SU-DHL-6 (cell line): ENCODE results near the gene NACC2.

Source experiments
- H2AFZ ChIP-seq: fragments of 200-600 bp; sonication (generic); 2 replicates; pipeline ENCODE4 v1.6.1; 2014; ENCODE audit warnings: low read depth, mild to moderate bottlenecking, moderate library complexity, mixed read lengths, antibody characterized with exemption, low read length; ENCODE audit not compliant: severe bottlenecking
- H3F3A ChIP-seq: fragments of 200-600 bp; shearing (Covaris generic); 2 replicates; pipeline ENCODE4 v1.6.0; 2016; ENCODE audit warnings: antibody characterized with exemption, mild to moderate bottlenecking; ENCODE audit not compliant: insufficient read depth
- H3K27ac ChIP-seq: fragments of 200-600 bp; sonication (generic); 2 replicates; pipeline ENCODE4 v1.5.1; 2016; ENCODE audit warnings: low read depth, mild to moderate bottlenecking, low read length, moderate library complexity, mixed read lengths
- H3K27me3 ChIP-seq: fragments of 200-600 bp; sonication (generic), shearing (Covaris generic); 2 replicates; pipeline ENCODE4 v1.6.0; 2014; ENCODE audit warnings: mild to moderate bottlenecking, low read length
- H3K36me3 ChIP-seq: fragments of 200-600 bp; sonication (generic); 2 replicates; pipeline ENCODE4 v1.6.1; 2014; ENCODE audit warnings: mild to moderate bottlenecking, low read length, mixed read lengths
- H3K4me2 ChIP-seq: fragments of 300-600, 200-600 bp; shearing (Covaris generic), sonication (generic); 2 replicates; pipeline ENCODE4 v1.6.0; 2014; ENCODE audit warnings: low read length, low read depth, mild to moderate bottlenecking; ENCODE audit not compliant: poor library complexity, severe bottlenecking
- H3K4me3 ChIP-seq: fragments of 200-600 bp; sonication (generic); 2 replicates; pipeline ENCODE4 v1.5.1; 2014; ENCODE audit warnings: antibody characterized with exemption, low read length, mild to moderate bottlenecking, mixed read lengths; ENCODE audit not compliant: insufficient read depth, poor library complexity, severe bottlenecking
- H3K79me2 ChIP-seq: fragments of 200-600 bp; sonication (generic); 2 replicates; pipeline ENCODE4 v1.6.1; 2014; ENCODE audit warnings: mild to moderate bottlenecking, low read length, moderate library complexity; ENCODE audit not compliant: insufficient read depth
- H3K9ac ChIP-seq: fragments of 200-600 bp; sonication (generic); 2 replicates; pipeline ENCODE4 v1.7.0; 2014; ENCODE audit warnings: mild to moderate bottlenecking, low read length
- H3K9me2 ChIP-seq: fragments of 200-600 bp; sonication (generic); replicated peaks from 2 replicates; pipeline ENCODE4 v1.6.1; 2014; ENCODE audit warnings: low read length; ENCODE audit not compliant: insufficient read depth
- H3K9me3 ChIP-seq: fragments of 200-600 bp; sonication (generic); 2 replicates; pipeline ENCODE4 v1.6.1; 2014; ENCODE audit warnings: low read length, mixed read lengths; ENCODE audit not compliant: insufficient read depth
- H4K20me1 ChIP-seq: fragments of 200-600 bp; sonication (generic); 2 replicates; pipeline ENCODE4 v1.6.1; 2014; ENCODE audit warnings: low read depth, mild to moderate bottlenecking, antibody characterized with exemption, low read length, moderate library complexity, mixed read lengths
- EZH2phosphoT487 ChIP-seq: fragments of 200-600 bp; sonication (generic), shearing (Covaris generic); conservative IDR thresholded peaks from 2 replicates; pipeline ENCODE4 v1.6.1; 2018; ENCODE audit warnings: mild to moderate bottlenecking, antibody characterized with exemption, low read length, moderate library complexity, mixed read lengths
- TF ChIP-seq, protein P1 (sequence below): fragments of 200-600 bp; sonication (generic); IDR thresholded peaks from one replicate; pipeline ENCODE4 v1.5.1; 2017; ENCODE audit warnings: antibody characterized with exemption, mild to moderate bottlenecking, low read length, moderate library complexity; ENCODE audit not compliant: insufficient read depth, poor library complexity, severe bottlenecking

NACC2 gene

DNA sequence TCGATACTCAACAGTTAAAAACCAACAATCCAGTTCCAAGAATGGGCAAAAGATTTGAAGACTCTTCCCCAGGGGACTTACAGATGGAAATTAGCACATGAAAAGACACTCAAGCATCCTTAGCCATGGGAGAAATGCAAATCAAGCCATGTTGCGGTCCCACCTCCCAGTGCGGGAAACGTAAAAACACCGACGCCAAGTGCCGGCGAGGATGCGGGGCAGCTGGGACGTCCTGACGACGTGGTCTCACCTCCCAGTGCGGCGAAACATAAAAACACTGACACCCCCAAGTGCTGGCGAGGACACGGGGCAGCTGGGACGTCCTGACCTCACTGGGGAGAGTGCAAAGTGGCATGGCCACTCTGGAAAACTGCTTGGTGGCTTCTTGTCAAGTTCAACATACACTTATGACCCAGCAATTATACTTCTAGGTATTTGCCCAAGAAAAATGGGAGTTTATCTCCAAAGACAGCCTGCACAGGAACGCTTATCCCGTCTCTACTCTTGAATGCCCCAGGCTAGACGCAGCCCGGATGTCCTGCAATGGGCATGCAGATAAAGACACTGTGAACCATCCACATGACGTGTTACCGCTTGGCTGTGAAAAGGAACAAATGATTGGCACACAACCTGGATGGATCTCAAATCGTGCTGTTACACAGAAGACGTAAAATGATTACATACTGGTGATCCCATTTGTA, 73.8 kb downstream of the NACC2 start:
- Histone ChIP-seq H3K27ac (no peak overlapping the region), H3K9ac (no peak overlapping the region), H3K36me3 (no peaks in the 10 kb centered on the region), H3K27me3 (no peaks in the 10 kb centered on the region), H3K4me2 (no peak overlapping the region), H3K79me2 (no peaks in the 10 kb centered on the region), H4K20me1 (no peaks in the 10 kb centered on the region), H3F3A (no peaks in the 10 kb centered on the region), H3K9me2 (no peaks in the 10 kb centered on the region), H3K9me3 (no peaks in the 10 kb centered on the region), H2AFZ (no peak overlapping the region), H3K4me3 (no peak overlapping the region)
- TF ChIP-seq, protein P1, sequence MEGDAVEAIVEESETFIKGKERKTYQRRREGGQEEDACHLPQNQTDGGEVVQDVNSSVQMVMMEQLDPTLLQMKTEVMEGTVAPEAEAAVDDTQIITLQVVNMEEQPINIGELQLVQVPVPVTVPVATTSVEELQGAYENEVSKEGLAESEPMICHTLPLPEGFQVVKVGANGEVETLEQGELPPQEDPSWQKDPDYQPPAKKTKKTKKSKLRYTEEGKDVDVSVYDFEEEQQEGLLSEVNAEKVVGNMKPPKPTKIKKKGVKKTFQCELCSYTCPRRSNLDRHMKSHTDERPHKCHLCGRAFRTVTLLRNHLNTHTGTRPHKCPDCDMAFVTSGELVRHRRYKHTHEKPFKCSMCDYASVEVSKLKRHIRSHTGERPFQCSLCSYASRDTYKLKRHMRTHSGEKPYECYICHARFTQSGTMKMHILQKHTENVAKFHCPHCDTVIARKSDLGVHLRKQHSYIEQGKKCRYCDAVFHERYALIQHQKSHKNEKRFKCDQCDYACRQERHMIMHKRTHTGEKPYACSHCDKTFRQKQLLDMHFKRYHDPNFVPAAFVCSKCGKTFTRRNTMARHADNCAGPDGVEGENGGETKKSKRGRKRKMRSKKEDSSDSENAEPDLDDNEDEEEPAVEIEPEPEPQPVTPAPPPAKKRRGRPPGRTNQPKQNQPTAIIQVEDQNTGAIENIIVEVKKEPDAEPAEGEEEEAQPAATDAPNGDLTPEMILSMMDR, result no peak
- TF ChIP-seq EZH2phosphoT487, result no peak

DNA sequence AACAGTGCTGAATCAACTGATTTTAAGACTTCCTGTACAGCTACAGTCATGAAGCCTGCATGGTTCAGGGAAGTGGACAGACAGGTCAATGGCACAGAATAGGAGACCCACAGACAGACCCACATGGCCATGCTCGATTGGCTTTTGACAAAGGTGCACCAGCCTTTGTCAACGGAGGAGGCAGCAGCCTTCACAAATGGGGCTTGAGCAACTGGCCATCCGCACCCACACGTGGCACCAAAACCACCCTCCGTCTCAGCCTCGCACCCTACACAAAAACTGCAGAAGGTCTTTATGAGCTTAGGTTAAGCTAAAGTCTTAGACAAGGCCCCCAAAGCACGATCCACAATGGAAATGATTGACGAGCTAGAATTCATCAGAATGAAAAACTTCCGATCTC, 74.4 kb downstream of the NACC2 start:
- Histone ChIP-seq H3K79me2 (no peaks in the 10 kb centered on the region), H3K27ac (no peak overlapping the region), H3K36me3 (no peaks in the 10 kb centered on the region), H4K20me1 (no peaks in the 10 kb centered on the region), H3K9me2 (no peaks in the 10 kb centered on the region), H3K4me3 (no peak overlapping the region), H3K9me3 (no peaks in the 10 kb centered on the region), H2AFZ (no peak overlapping the region), H3K4me2 (no peak overlapping the region), H3F3A (no peaks in the 10 kb centered on the region), H3K27me3 (no peaks in the 10 kb centered on the region), H3K9ac (no peak overlapping the region)
- TF ChIP-seq, protein P1, result no peak
- TF ChIP-seq EZH2phosphoT487, result no peak

- H3K9ac ChIP-seq, result no peak overlapping the region
- H3K4me2 ChIP-seq, result no peak overlapping the region
- H3K9me2 ChIP-seq, result no peaks in the 10 kb centered on the region
- no peaks in the 10 kb centered on the region for H3K36me3 ChIP-seq
- H3K4me3 ChIP-seq, result no peak overlapping the region
- no peaks in the 10 kb centered on the region for H3K27me3 ChIP-seq
- no peaks in the 10 kb centered on the region for H3K79me2 ChIP-seq
- no peaks in the 10 kb centered on the region for H4K20me1 ChIP-seq
- H2AFZ ChIP-seq, result no peak overlapping the region
- no peaks in the 10 kb centered on the region for H3K9me3 ChIP-seq
- H3F3A ChIP-seq, result no peaks in the 10 kb centered on the region
- TF ChIP-seq, protein P1, result no peak
- no peak for TF ChIP-seq EZH2phosphoT487
- no peak overlapping the region for H3K27ac ChIP-seq
Measured at GRCh38 chr9:136020206-136020605, 74.9 kb downstream of the NACC2 start.
